K562 (cell line): ENCODE measurements around the gene PRR14. TPM values are rescaled to one million over a fixed set of nuclear protein-coding genes. Genes with fewer than 3 reads are reported as not detected.
A peak's percentile ranks its signal among the peaks of the same experiment; 100 is the strongest.

Experiments
- ARID1B ChIP-seq: fragments of 450-650 bp; IDR thresholded peaks from 2 replicates; pipeline ENCODE4 v1.6.1; 2016; ENCODE audit warnings: antibody characterized with exemption, mild to moderate bottlenecking, inconsistent platforms
- ATF2 ChIP-seq: sonication (generic); formaldehyde crosslinking; IDR thresholded peaks from 2 replicates; pipeline ENCODE4 v1.8.1; 2022; ENCODE audit warnings: missing genetic modification reagents
- CBFA2T2 ChIP-seq: fragments of 450-650 bp; conservative IDR thresholded peaks from 2 replicates; pipeline ENCODE4 v1.6.1; 2017; ENCODE audit warnings: mild to moderate bottlenecking
- CTCFL ChIP-seq: IDR thresholded peaks from 2 replicates; pipeline ENCODE4 v1.6.1; 2011; ENCODE audit warnings: borderline replicate concordance, low read depth, mild to moderate bottlenecking, moderate library complexity, low read length; ENCODE audit not compliant: insufficient read depth, poor library complexity, severe bottlenecking
- EHMT2 ChIP-seq: fragments of 450-650 bp; IDR thresholded peaks from 2 replicates; pipeline ENCODE4 v1.6.1; 2018; ENCODE audit warnings: antibody characterized with exemption
- ELF4 ChIP-seq: fragments of 450-650 bp; formaldehyde crosslinking; IDR thresholded peaks from 2 replicates; pipeline ENCODE4 v1.4.0; 2022; ENCODE audit warnings: missing genetic modification characterization
- MAFF ChIP-seq: IDR thresholded peaks from 2 replicates; pipeline ENCODE4 v1.6.1; 2012; ENCODE audit warnings: low read length, improper control_type of control experiment
- MAZ ChIP-seq, 2 experiments: fragments of 450-650 bp in 1 of 2; sonication (generic) in 1 of 2; formaldehyde crosslinking; IDR thresholded peaks in 1 of 2; conservative IDR thresholded peaks in 1 of 2; 2 replicates each; pipeline versions ENCODE4 v1.4.0 to v1.5.0; 2020; ENCODE audit warnings: mild to moderate bottlenecking in 1 of 2, missing genetic modification reagents in 1 of 2
- NCOA4 ChIP-seq: fragments of 450-650 bp; IDR thresholded peaks from 2 replicates; pipeline ENCODE4 v1.6.1; 2018; ENCODE audit warnings: mild to moderate bottlenecking; ENCODE audit not compliant: partially characterized antibody
- SAFB2 ChIP-seq: fragments of 200-400 bp; formaldehyde crosslinking; IDR thresholded peaks from 2 replicates; pipeline ENCODE4 v1.6.1; 2018; ENCODE audit warnings: borderline replicate concordance, low read length, low read depth, moderate library complexity; ENCODE audit not compliant: severe bottlenecking
- TGIF2 ChIP-seq: sonication (generic); formaldehyde crosslinking; IDR thresholded peaks from 2 replicates; pipeline ENCODE4 v1.8.1; 2022; ENCODE audit warnings: mild to moderate bottlenecking, missing genetic modification reagents, moderate library complexity
- TRIM24 ChIP-seq, 2 experiments: fragments of 450-650 bp; IDR thresholded peaks; 2 replicates each; pipeline ENCODE4 v1.6.1; 2016
- XRCC5 ChIP-seq: fragments of 200-400 bp; formaldehyde crosslinking; IDR thresholded peaks from 2 replicates; pipeline ENCODE4 v1.6.1; 2017; ENCODE audit warnings: low read depth, mild to moderate bottlenecking, low read length
- polyA plus RNA-seq, 8 experiments: library from polyadenylated mRNA; depleted of rRNA in 4 of 8; stranded (reverse) in 5 of 8; unstranded in 3 of 8; fragments of >200 nt; fragmentation: Nextera tagmentation in 2 of 8; fragmentation: Illumina TruSeq in 1 of 8; extraction: Ambion mirVana in 2 of 8; extraction: Trizol in 1 of 8; gene quantifications; 2 replicates each; pipeline versions ENCODE4 v1.2.1 to v1.2.3, GENCODE V29; 2011 to 2014; ENCODE audit warnings: inconsistent platforms in 1 of 8, missing spikeins in 1 of 8
- total RNA-seq, 7 experiments: library from RNA; depleted of rRNA in 6 of 7; stranded (reverse); fragments of >200 nt in 6 of 7; fragmentation: Illumina TruSeq in 2 of 7; extraction: Trizol in 2 of 7; gene quantifications; 2 replicates each; pipeline versions ENCODE4 v1.2.1 to v1.2.3, GENCODE V29; 2011 to 2021; ENCODE audit warnings: low replicate concordance in 1 of 7
- TF ChIP-seq, protein P1 (sequence below): fragments of 250-450 bp; sonication (Bioruptor Pico); IDR thresholded peaks from 2 replicates; pipeline ENCODE4 v1.5.0; 2020; ENCODE audit warnings: mild to moderate bottlenecking, borderline replicate concordance
- TF ChIP-seq, protein P2 (sequence below): sonication (generic); formaldehyde crosslinking; IDR thresholded peaks from 2 replicates; pipeline ENCODE4 v1.8.0; 2022; ENCODE audit warnings: missing genetic modification reagents, mild to moderate bottlenecking, moderate library complexity, borderline replicate concordance
- TF ChIP-seq, protein P3 (sequence below), 2 experiments: fragments of 250-450 bp in 1 of 2; fragments of 450-650 bp in 1 of 2; sonication (Bioruptor Pico) in 1 of 2; IDR thresholded peaks; 2 replicates each; pipeline versions ENCODE4 v1.6.1 to v1.8.0; 2016 to 2021; ENCODE audit warnings: mild to moderate bottlenecking in 2 of 2, moderate library complexity in 2 of 2, missing compliant biosample characterization in 1 of 2, missing genetic modification characterization in 1 of 2
- TF ChIP-seq, protein P4 (sequence below), 3 experiments: IDR thresholded peaks in 2 of 3; conservative IDR thresholded peaks in 1 of 3; 2 replicates each; pipeline ENCODE4 v1.5.1; 2011 to 2012; ENCODE audit warnings: low read length in 3 of 3, mild to moderate bottlenecking in 3 of 3, control low read depth in 2 of 3, improper control_type of control experiment in 1 of 3, inconsistent platforms in 1 of 3, low read depth in 1 of 3, mixed read lengths in 1 of 3, moderate library complexity in 1 of 3; ENCODE audit not compliant: insufficient read depth in 2 of 3

PRR14 gene
- total and polyA plus RNA-seq, 9 of the 15 experiments (the other 6 are each of a cell fraction or from before 2014, with no cell fraction given), result 2.2 to 63.1 (median 11.5) TPM

DNA sequence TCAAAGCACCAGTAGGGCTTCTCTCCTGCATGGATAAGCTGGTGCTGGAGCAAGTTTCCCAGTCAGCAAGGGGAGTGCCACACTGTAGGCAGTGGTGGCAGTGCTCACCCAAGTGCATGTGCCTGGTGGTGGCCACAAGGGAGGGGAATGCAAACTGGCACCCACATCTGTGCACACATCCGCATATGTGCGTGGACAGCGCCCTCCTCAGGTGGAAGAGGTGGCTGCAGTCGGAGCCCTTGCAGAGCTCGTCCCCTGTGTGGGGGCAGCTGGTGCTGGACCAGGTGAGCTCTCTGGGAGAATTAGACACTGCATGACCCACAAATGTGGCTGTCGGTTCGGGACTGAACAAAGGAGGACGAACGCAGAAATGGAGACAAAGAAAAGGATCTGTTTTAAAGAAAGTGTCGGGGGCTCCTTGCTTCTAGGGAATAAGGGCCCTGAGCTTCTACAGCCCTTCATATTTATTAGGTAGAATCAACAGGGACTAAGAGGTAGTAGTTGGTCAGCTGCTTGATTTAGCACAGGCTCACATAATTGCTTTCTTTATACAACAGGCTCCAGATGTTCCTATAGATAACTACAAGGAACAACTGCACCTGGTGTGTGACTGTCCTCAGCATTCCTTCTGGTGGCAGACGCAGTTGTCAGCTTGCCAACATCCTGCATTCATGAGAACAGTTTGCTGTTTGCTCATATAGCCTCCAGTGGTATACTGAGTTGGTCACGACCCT is 35.2 kb upstream of the PRR14 start (continued):
- TF ChIP-seq, protein P1, sequence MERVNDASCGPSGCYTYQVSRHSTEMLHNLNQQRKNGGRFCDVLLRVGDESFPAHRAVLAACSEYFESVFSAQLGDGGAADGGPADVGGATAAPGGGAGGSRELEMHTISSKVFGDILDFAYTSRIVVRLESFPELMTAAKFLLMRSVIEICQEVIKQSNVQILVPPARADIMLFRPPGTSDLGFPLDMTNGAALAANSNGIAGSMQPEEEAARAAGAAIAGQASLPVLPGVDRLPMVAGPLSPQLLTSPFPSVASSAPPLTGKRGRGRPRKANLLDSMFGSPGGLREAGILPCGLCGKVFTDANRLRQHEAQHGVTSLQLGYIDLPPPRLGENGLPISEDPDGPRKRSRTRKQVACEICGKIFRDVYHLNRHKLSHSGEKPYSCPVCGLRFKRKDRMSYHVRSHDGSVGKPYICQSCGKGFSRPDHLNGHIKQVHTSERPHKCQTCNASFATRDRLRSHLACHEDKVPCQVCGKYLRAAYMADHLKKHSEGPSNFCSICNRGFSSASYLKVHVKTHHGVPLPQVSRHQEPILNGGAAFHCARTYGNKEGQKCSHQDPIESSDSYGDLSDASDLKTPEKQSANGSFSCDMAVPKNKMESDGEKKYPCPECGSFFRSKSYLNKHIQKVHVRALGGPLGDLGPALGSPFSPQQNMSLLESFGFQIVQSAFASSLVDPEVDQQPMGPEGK (CRISPR knock-in tag), result no peak
- TF ChIP-seq, protein P2, sequence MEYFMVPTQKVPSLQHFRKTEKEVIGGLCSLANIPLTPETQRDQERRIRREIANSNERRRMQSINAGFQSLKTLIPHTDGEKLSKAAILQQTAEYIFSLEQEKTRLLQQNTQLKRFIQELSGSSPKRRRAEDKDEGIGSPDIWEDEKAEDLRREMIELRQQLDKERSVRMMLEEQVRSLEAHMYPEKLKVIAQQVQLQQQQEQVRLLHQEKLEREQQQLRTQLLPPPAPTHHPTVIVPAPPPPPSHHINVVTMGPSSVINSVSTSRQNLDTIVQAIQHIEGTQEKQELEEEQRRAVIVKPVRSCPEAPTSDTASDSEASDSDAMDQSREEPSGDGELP (CRISPR knock-in tag), result peak; percentile 25; the same call in 1 of the 2 replicates
- peak; percentile 62 for TF ChIP-seq CBFA2T2
- TF ChIP-seq SAFB2, result no peak
- TF ChIP-seq ARID1B, result peak; percentile 52; the same call in 1 of the 2 replicates
- TF ChIP-seq EHMT2, result no peak
- TF ChIP-seq ELF4, result no peak
- no peak for TF ChIP-seq NCOA4
- TF ChIP-seq XRCC5, result no peak
- TF ChIP-seq TRIM24 (IDR thresholded peaks at IDR 0.05), result peak in 1 of 2 experiments; percentile 67; a peak in 1 of 4 replicates
- no peak for TF ChIP-seq TGIF2 (CRISPR knock-in tag)
- TF ChIP-seq, protein P3, sequence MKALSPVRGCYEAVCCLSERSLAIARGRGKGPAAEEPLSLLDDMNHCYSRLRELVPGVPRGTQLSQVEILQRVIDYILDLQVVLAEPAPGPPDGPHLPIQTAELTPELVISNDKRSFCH (CRISPR knock-in tag; IDR thresholded peaks at IDR 0.05), result no peak
- TF ChIP-seq, protein P3 (tag; IDR thresholded peaks at IDR 0.05), result no peak
- peak; percentile 21 for TF ChIP-seq CTCFL
- no peak for TF ChIP-seq MAFF
- TF ChIP-seq MAZ (CRISPR knock-in tag; conservative IDR thresholded peaks at IDR 0.05 in 1 of 2, IDR thresholded peaks at IDR 0.05 in 1 of 2), result no peak
- TF ChIP-seq, protein P4, sequence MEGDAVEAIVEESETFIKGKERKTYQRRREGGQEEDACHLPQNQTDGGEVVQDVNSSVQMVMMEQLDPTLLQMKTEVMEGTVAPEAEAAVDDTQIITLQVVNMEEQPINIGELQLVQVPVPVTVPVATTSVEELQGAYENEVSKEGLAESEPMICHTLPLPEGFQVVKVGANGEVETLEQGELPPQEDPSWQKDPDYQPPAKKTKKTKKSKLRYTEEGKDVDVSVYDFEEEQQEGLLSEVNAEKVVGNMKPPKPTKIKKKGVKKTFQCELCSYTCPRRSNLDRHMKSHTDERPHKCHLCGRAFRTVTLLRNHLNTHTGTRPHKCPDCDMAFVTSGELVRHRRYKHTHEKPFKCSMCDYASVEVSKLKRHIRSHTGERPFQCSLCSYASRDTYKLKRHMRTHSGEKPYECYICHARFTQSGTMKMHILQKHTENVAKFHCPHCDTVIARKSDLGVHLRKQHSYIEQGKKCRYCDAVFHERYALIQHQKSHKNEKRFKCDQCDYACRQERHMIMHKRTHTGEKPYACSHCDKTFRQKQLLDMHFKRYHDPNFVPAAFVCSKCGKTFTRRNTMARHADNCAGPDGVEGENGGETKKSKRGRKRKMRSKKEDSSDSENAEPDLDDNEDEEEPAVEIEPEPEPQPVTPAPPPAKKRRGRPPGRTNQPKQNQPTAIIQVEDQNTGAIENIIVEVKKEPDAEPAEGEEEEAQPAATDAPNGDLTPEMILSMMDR (IDR thresholded peaks at IDR 0.05 in 2 of 3, conservative IDR thresholded peaks at IDR 0.05 in 1 of 3; ENCODE audit: insufficient read depth in 2 of 3, low read depth in 1 of 3, low read length in 3 of 3), result peak; percentile 56 to 75 (median 66)
- TF ChIP-seq ATF2 (CRISPR knock-in tag), result no peak
